GM18519 (cell line): ENCODE measurements around the gene PPAN.

Experiments used
- ATAC-seq: cut with Tn5 transposase; IDR thresholded peaks from one replicate; pipeline ENCODE4 v1.9.1; 2021; ENCODE audit warnings: mild to moderate bottlenecking, moderate library complexity; ENCODE audit not compliant: unreplicated experiment, low FRiP score

Gene PPAN

GRCh38 chr19:10091895-10092641 lies 14.1 kb upstream of the PPAN start:
- no peak for ATAC-seq

- no peak for ATAC-seq
These were observed 13.4 kb upstream of the PPAN start for GRCh38 chr19:10092648-10093294.

- ATAC-seq = no peak
These were observed 12.6 kb upstream of the PPAN start for GRCh38 chr19:10093295-10094186.

- ATAC-seq = no peak
These were observed 10.6 kb upstream of the PPAN start for GRCh38 chr19:10095622-10095947.

- peak; percentile 71 for ATAC-seq
These were observed 10.1 kb upstream of the PPAN start for GRCh38 chr19:10095948-10096614.

- ATAC-seq = no peak
These were observed 9.6 kb upstream of the PPAN start for GRCh38 chr19:10096615-10096963.

- no peak for ATAC-seq
These were observed 5.9 kb upstream of the PPAN start for GRCh38 chr19:10100163-10100785.

GRCh38 chr19:10102787-10103236 lies 3.4 kb upstream of the PPAN start:
- ATAC-seq = peak; percentile 26

- no peak for ATAC-seq
These were observed 2.0 kb upstream of the PPAN start for GRCh38 chr19:10104130-10104513.

GRCh38 chr19:10104665-10105508 lies 1.3 kb upstream of the PPAN start:
- peak; percentile 42 for ATAC-seq

GRCh38 chr19:10105509-10106099 lies 558 bp upstream of the PPAN start:
- no peak for ATAC-seq

- no peak for ATAC-seq
These were observed 1.1 kb downstream of the PPAN start for GRCh38 chr19:10107254-10107653.

- ATAC-seq = no peak
These were observed 1.7 kb downstream of the PPAN start for GRCh38 chr19:10107817-10108367.

- ATAC-seq = no peak
These were observed 3.4 kb downstream of the PPAN start for GRCh38 chr19:10109528-10109927.

GRCh38 chr19:10110076-10110971 lies 4.2 kb downstream of the PPAN start:
- no peak for ATAC-seq

- ATAC-seq = no peak
These were observed 4.8 kb downstream of the PPAN start for GRCh38 chr19:10110972-10111317.

GRCh38 chr19:10111405-10111811 lies 5.2 kb downstream of the PPAN start, which contains the start of gene P2RY11:
TSS of gene P2RY11 (plus strand) at chr19:10111693. CDS start at chr19:10111722, 29 bp downstream.
- no peak for ATAC-seq
